Breast epithelium (tissue), 4 donors: ENCODE results near the gene AMER1. TPM values are rescaled to one million over a fixed set of nuclear protein-coding genes. Genes with fewer than 3 reads are reported as not detected.

Experiments used
- DNase-seq, 2 donors: peaks; one replicate each; pipeline ENCODE4 v3.0.0-alpha.2; 2019; ENCODE audit warnings: low spot score in 2 of 2
- H3K27ac ChIP-seq, 2 donors: fragments of 200-600 bp; sonication (generic) in 1 of 2; one replicate each; pipeline ENCODE4 v1.5.1; 2016 to 2019; ENCODE audit warnings: mild to moderate bottlenecking in 1 of 2
- H3K27me3 ChIP-seq, 2 donors: fragments of 200-600 bp; sonication (generic) in 1 of 2; one replicate each; pipeline versions ENCODE4 v1.5.1 to v1.6.0; 2017 to 2019; ENCODE audit warnings: control low read depth in 1 of 2, mild to moderate bottlenecking in 1 of 2
- H3K36me3 ChIP-seq: fragments of 200-600 bp; one replicate; pipeline ENCODE4 v1.5.1; 2019
- H3K4me1 ChIP-seq, 2 donors: fragments of 200-600 bp; sonication (generic); one replicate each; pipeline ENCODE4 v1.5.1; 2016 to 2019; ENCODE audit warnings: control low read depth in 1 of 2
- H3K4me3 ChIP-seq, 3 donors: fragments of 200-600 bp; sonication (generic); 1 replicate in 2 of 3; 2 replicates in 1 of 3; pipeline ENCODE4 v1.5.1; 2016 to 2019; ENCODE audit warnings: mild to moderate bottlenecking in 3 of 3, moderate library complexity in 2 of 3
- H3K9me3 ChIP-seq, 2 donors: fragments of 200-600 bp; sonication (generic) in 1 of 2; one replicate each; pipeline ENCODE4 v1.5.1; 2016 to 2019; ENCODE audit warnings: control low read depth in 1 of 2
- CTCF ChIP-seq, 3 donors: fragments of 450-650 bp; IDR thresholded peaks; one replicate each; pipeline ENCODE4 v1.5.1; 2016 to 2017; ENCODE audit warnings: antibody characterized with exemption in 3 of 3, mild to moderate bottlenecking in 3 of 3, moderate library complexity in 3 of 3
- POLR2A ChIP-seq: fragments of 450-650 bp; IDR thresholded peaks from one replicate; pipeline ENCODE4 v1.6.1; 2016; ENCODE audit warnings: antibody characterized with exemption, mild to moderate bottlenecking, moderate library complexity
- POLR2AphosphoS5 ChIP-seq, 3 donors: sonication (generic); formaldehyde crosslinking; IDR thresholded peaks; one replicate each; pipeline ENCODE4 v1.6.1; 2017; ENCODE audit warnings: antibody characterized with exemption in 3 of 3
- intact Hi-C: fragments of 100-400 bp; cut with DNase I; formaldehyde crosslinking; loops from one replicate; pipeline ENCODE4 v1.15.1; 2023; ENCODE audit warnings: low total_unique reads
- total RNA-seq, 3 donors: library from RNA; depleted of rRNA; stranded (reverse); fragments of >200 nt; gene quantifications; one replicate each; pipeline ENCODE4 v1.1.0, GENCODE V29; 2016

Gene AMER1
- total RNA-seq, 3 donors from 2014 or later = 3.7 to 5.3 (median 4.3) TPM

- peaks cover 0 to 8% of the 10 kb centered on the region in 2 donors for H3K27me3 ChIP-seq
- no peaks in the 10 kb centered on the region for H3K36me3 ChIP-seq
- intact Hi-C loops = no loop called here
- no peak for TF ChIP-seq POLR2AphosphoS5 (IDR thresholded peaks at IDR 0.05)
- TF ChIP-seq POLR2A = no peak
- no peak for TF ChIP-seq CTCF (IDR thresholded peaks at IDR 0.05)
- H3K4me3 ChIP-seq = no peak overlapping the region
- no peaks in the 10 kb centered on the region for H3K9me3 ChIP-seq
- H3K4me1 ChIP-seq = no peaks in the 10 kb centered on the region
- DNase-seq = no peak
- H3K27ac ChIP-seq = no peak overlapping the region
Measured at GRCh38 chrX:64191281-64192010, 14.1 kb downstream of the AMER1 start.

GRCh38 chrX:64190136-64190740 lies 15.3 kb downstream of the AMER1 start:
- Histone ChIP-seq H3K27ac (no peak overlapping the region), H3K9me3 (no peaks in the 10 kb centered on the region), H3K4me3 (no peak overlapping the region), H3K4me1 (no peaks in the 10 kb centered on the region), H3K36me3 (no peaks in the 10 kb centered on the region), H3K27me3 (peaks cover 0 to 8% of the 10 kb centered on the region in 2 donors)
- intact Hi-C loops = no loop called here
- no peak for DNase-seq
- TF ChIP-seq POLR2A = no peak
- TF ChIP-seq CTCF (IDR thresholded peaks at IDR 0.05) = no peak
- TF ChIP-seq POLR2AphosphoS5 (IDR thresholded peaks at IDR 0.05) = no peak

GRCh38 chrX:64188901-64189300 lies 16.6 kb downstream of the AMER1 start:
- H3K4me3 ChIP-seq = no peak overlapping the region
- H3K4me1 ChIP-seq = no peaks in the 10 kb centered on the region
- DNase-seq = no peak
- no peak overlapping the region for H3K27ac ChIP-seq
- H3K27me3 ChIP-seq = no peaks in the 10 kb centered on the region
- no peaks in the 10 kb centered on the region for H3K36me3 ChIP-seq
- intact Hi-C loops = no loop called here
- no peaks in the 10 kb centered on the region for H3K9me3 ChIP-seq
- no peak for TF ChIP-seq POLR2A
- TF ChIP-seq CTCF (IDR thresholded peaks at IDR 0.05) = no peak
- TF ChIP-seq POLR2AphosphoS5 (IDR thresholded peaks at IDR 0.05) = no peak

GRCh38 chrX:64187762-64188150 lies 17.8 kb downstream of the AMER1 start:
- Histone ChIP-seq H3K27ac (no peak overlapping the region), H3K4me1 (no peaks in the 10 kb centered on the region), H3K4me3 (no peak overlapping the region), H3K36me3 (no peaks in the 10 kb centered on the region), H3K27me3 (peaks cover 0 to 5% of the 10 kb centered on the region in 2 donors), H3K9me3 (no peaks in the 10 kb centered on the region)
- intact Hi-C loops = no loop called here
- TF ChIP-seq POLR2A (no peak), POLR2AphosphoS5 (IDR thresholded peaks at IDR 0.05) (no peak), CTCF (IDR thresholded peaks at IDR 0.05) (no peak)
- no peak for DNase-seq

GRCh38 chrX:64186974-64187761 lies 18.3 kb downstream of the AMER1 start:
- no peak for TF ChIP-seq CTCF (IDR thresholded peaks at IDR 0.05)
- no peak for TF ChIP-seq POLR2A
- TF ChIP-seq POLR2AphosphoS5 (IDR thresholded peaks at IDR 0.05) = no peak
- intact Hi-C loops = no loop called here
- Histone ChIP-seq H3K27me3 (peaks cover 0 to 10% of the 10 kb centered on the region in 2 donors), H3K4me3 (no peak overlapping the region), H3K36me3 (no peaks in the 10 kb centered on the region), H3K9me3 (no peaks in the 10 kb centered on the region), H3K4me1 (no peaks in the 10 kb centered on the region), H3K27ac (no peak overlapping the region)
- no peak for DNase-seq
